SK-N-SH (cell line): ENCODE measurements around the gene GPAT2.
"Not testable (repeated sequence)": the region's sequence is repeated elsewhere in the genome, so short reads cannot be mapped to it uniquely, and the experiment has no call there.

ENCODE experiments used
- CHD2 ChIP-seq: fragments of 150-350 bp; IDR thresholded peaks from 2 replicates; pipeline ENCODE4 v1.6.1; 2018; ENCODE audit warnings: low read length; ENCODE audit not compliant: partially characterized antibody
- EP300 ChIP-seq, 2 experiments: IDR thresholded peaks; 2 replicates each; pipeline versions ENCODE4 v1.4.0 to v1.6.1; 2012; ENCODE audit warnings: borderline replicate concordance in 1 of 2, low read depth in 1 of 2, low read length in 1 of 2
- JUND ChIP-seq: IDR thresholded peaks from 2 replicates; pipeline ENCODE4 v1.4.0; 2012
- NFIC ChIP-seq: IDR thresholded peaks from 2 replicates; pipeline ENCODE4 v1.4.0; 2012; ENCODE audit warnings: borderline replicate concordance
- NRF1 ChIP-seq: IDR thresholded peaks from 2 replicates; pipeline ENCODE4 v1.6.1; 2012; ENCODE audit warnings: low read depth, mild to moderate bottlenecking, low read length
- POLR2AphosphoS5 ChIP-seq: IDR thresholded peaks from 2 replicates; pipeline ENCODE4 v1.6.1; 2012; ENCODE audit warnings: low read depth, low read length
- RXRA ChIP-seq: IDR thresholded peaks from 2 replicates; pipeline ENCODE4 v1.4.0; 2012; ENCODE audit warnings: low read depth, mild to moderate bottlenecking, borderline replicate concordance
- TCF12 ChIP-seq: IDR thresholded peaks from 2 replicates; pipeline ENCODE4 v1.4.0; 2012
- TEAD4 ChIP-seq: IDR thresholded peaks from 2 replicates; pipeline ENCODE4 v1.4.0; 2012; ENCODE audit warnings: mild to moderate bottlenecking, borderline replicate concordance; ENCODE audit not compliant: insufficient read depth
- TF ChIP-seq, protein P1 (sequence below): IDR thresholded peaks from 2 replicates; pipeline ENCODE4 v1.6.1; 2012; ENCODE audit warnings: mild to moderate bottlenecking, low read depth, low read length, moderate library complexity
- TF ChIP-seq, protein P2 (sequence below): IDR thresholded peaks from 2 replicates; pipeline ENCODE4 v1.4.0; 2012; ENCODE audit warnings: low read depth
- TF ChIP-seq, protein P3 (sequence below): fragments of 150-350 bp; IDR thresholded peaks from 2 replicates; pipeline ENCODE4 v1.6.1; 2016; ENCODE audit warnings: mild to moderate bottlenecking, low read depth, low read length
- TF ChIP-seq, protein P4 (sequence below): fragments of 200-600 bp; sonication (generic); IDR thresholded peaks from 2 replicates; pipeline ENCODE4 v1.6.1; 2017; ENCODE audit warnings: antibody characterized with exemption, mild to moderate bottlenecking, moderate library complexity
- TF ChIP-seq, protein P5 (sequence below): fragments of 150-350 bp; IDR thresholded peaks from 2 replicates; pipeline ENCODE4 v1.6.1; 2017; ENCODE audit warnings: antibody characterized with exemption, low read length, low read depth, borderline replicate concordance

DNA sequence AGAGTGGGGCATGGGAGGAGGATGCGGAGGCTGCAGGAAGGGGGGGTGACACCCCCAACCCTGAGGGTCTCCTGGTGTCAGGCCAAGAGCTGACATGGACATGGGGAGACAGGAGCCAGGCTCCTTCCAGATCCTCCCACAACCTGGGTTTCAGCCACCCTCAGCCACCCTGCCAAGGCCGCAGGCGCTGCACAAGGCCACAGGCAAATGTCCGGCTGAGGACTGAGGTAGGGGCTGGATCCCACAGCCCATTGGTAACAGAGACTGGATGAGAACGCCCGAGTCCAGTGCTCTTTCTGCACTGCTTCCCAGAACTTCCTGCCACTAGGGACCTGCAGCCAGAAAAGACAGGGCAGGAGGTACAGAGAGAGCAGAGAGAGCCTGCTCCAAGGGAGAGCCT lies 24.7 kb upstream of the GPAT2 start:
- not testable (repeated sequence) for TF ChIP-seq NFIC; JUND; NRF1; TCF12; TEAD4; POLR2AphosphoS5; EP300 (IDR thresholded peaks at IDR 0.05; ENCODE audit: borderline replicate concordance in 1 of 2, low read depth in 1 of 2, low read length in 1 of 2); CHD2; RXRA
- TF ChIP-seq, protein P1, sequence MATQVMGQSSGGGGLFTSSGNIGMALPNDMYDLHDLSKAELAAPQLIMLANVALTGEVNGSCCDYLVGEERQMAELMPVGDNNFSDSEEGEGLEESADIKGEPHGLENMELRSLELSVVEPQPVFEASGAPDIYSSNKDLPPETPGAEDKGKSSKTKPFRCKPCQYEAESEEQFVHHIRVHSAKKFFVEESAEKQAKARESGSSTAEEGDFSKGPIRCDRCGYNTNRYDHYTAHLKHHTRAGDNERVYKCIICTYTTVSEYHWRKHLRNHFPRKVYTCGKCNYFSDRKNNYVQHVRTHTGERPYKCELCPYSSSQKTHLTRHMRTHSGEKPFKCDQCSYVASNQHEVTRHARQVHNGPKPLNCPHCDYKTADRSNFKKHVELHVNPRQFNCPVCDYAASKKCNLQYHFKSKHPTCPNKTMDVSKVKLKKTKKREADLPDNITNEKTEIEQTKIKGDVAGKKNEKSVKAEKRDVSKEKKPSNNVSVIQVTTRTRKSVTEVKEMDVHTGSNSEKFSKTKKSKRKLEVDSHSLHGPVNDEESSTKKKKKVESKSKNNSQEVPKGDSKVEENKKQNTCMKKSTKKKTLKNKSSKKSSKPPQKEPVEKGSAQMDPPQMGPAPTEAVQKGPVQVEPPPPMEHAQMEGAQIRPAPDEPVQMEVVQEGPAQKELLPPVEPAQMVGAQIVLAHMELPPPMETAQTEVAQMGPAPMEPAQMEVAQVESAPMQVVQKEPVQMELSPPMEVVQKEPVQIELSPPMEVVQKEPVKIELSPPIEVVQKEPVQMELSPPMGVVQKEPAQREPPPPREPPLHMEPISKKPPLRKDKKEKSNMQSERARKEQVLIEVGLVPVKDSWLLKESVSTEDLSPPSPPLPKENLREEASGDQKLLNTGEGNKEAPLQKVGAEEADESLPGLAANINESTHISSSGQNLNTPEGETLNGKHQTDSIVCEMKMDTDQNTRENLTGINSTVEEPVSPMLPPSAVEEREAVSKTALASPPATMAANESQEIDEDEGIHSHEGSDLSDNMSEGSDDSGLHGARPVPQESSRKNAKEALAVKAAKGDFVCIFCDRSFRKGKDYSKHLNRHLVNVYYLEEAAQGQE: not testable (repeated sequence)
- TF ChIP-seq, protein P2, sequence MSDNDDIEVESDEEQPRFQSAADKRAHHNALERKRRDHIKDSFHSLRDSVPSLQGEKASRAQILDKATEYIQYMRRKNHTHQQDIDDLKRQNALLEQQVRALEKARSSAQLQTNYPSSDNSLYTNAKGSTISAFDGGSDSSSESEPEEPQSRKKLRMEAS: not testable (repeated sequence)
- TF ChIP-seq, protein P3, sequence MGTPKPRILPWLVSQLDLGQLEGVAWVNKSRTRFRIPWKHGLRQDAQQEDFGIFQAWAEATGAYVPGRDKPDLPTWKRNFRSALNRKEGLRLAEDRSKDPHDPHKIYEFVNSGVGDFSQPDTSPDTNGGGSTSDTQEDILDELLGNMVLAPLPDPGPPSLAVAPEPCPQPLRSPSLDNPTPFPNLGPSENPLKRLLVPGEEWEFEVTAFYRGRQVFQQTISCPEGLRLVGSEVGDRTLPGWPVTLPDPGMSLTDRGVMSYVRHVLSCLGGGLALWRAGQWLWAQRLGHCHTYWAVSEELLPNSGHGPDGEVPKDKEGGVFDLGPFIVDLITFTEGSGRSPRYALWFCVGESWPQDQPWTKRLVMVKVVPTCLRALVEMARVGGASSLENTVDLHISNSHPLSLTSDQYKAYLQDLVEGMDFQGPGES: not testable (repeated sequence)
- TF ChIP-seq, protein P4, sequence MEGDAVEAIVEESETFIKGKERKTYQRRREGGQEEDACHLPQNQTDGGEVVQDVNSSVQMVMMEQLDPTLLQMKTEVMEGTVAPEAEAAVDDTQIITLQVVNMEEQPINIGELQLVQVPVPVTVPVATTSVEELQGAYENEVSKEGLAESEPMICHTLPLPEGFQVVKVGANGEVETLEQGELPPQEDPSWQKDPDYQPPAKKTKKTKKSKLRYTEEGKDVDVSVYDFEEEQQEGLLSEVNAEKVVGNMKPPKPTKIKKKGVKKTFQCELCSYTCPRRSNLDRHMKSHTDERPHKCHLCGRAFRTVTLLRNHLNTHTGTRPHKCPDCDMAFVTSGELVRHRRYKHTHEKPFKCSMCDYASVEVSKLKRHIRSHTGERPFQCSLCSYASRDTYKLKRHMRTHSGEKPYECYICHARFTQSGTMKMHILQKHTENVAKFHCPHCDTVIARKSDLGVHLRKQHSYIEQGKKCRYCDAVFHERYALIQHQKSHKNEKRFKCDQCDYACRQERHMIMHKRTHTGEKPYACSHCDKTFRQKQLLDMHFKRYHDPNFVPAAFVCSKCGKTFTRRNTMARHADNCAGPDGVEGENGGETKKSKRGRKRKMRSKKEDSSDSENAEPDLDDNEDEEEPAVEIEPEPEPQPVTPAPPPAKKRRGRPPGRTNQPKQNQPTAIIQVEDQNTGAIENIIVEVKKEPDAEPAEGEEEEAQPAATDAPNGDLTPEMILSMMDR: not testable (repeated sequence)
- TF ChIP-seq, protein P5, sequence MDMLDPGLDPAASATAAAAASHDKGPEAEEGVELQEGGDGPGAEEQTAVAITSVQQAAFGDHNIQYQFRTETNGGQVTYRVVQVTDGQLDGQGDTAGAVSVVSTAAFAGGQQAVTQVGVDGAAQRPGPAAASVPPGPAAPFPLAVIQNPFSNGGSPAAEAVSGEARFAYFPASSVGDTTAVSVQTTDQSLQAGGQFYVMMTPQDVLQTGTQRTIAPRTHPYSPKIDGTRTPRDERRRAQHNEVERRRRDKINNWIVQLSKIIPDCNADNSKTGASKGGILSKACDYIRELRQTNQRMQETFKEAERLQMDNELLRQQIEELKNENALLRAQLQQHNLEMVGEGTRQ: not testable (repeated sequence)
